Lung (tissue), 12 donors: ENCODE data around the gene PHACTR1. TPM values are rescaled to one million over a fixed set of nuclear protein-coding genes. Genes with fewer than 3 reads are reported as not detected.

Experiments used
- ATAC-seq: fragments of 200-7000 bp; cut with Tn5 transposase; one replicate; pipeline ENCODE4 v1.9.1; 2020; ENCODE audit warnings: moderate number of reproducible peaks; ENCODE audit not compliant: insufficient read depth, low FRiP score
- DNase-seq, 3 donors: peaks; one replicate each; pipeline ENCODE4 v3.0.0-alpha.2; 2013 to 2017
- H3K27ac ChIP-seq, 2 donors: one replicate each; pipeline ENCODE4 v1.5.1; 2013; ENCODE audit warnings: mild to moderate bottlenecking in 2 of 2, moderate library complexity in 2 of 2, control low read depth in 1 of 2, inconsistent platforms in 1 of 2, low read depth in 1 of 2, low read length in 1 of 2
- H3K27me3 ChIP-seq, 3 donors: one replicate each; pipeline ENCODE4 v1.5.1; 2013; ENCODE audit warnings: low read length in 2 of 3; ENCODE audit not compliant: control insufficient read depth in 3 of 3, insufficient read depth in 3 of 3
- H3K36me3 ChIP-seq, 4 donors: one replicate each; pipeline ENCODE4 v1.5.1; 2013; ENCODE audit warnings: low read length in 4 of 4, mild to moderate bottlenecking in 1 of 4, moderate library complexity in 1 of 4; ENCODE audit not compliant: control insufficient read depth in 4 of 4, insufficient read depth in 4 of 4
- H3K4me1 ChIP-seq, 5 donors: one replicate each; pipeline ENCODE4 v1.5.1; 2013; ENCODE audit warnings: low read length in 5 of 5, mild to moderate bottlenecking in 2 of 5, moderate library complexity in 1 of 5; ENCODE audit not compliant: control insufficient read depth in 5 of 5, insufficient read depth in 5 of 5
- H3K4me3 ChIP-seq: one replicate; pipeline ENCODE4 v1.5.1; 2013; ENCODE audit warnings: mild to moderate bottlenecking, control low read depth, moderate library complexity
- H3K9ac ChIP-seq, 2 donors: one replicate each; pipeline ENCODE4 v1.5.1; 2013; ENCODE audit warnings: low read length in 2 of 2, control low read depth in 1 of 2; ENCODE audit not compliant: insufficient read depth in 1 of 2
- H3K9me3 ChIP-seq, 4 donors: one replicate each; pipeline ENCODE4 v1.5.1; 2013; ENCODE audit warnings: low read length in 3 of 4, mild to moderate bottlenecking in 1 of 4, moderate library complexity in 1 of 4; ENCODE audit not compliant: control insufficient read depth in 4 of 4, insufficient read depth in 3 of 4
- WGBS, 2 donors: extraction: QIAGEN DNeasy Blood & Tissue Kit; methylation state at CpG; one replicate each; pipeline ENCODE4 v1.1.7; 2013; 5-methylcytosine and 5-hydroxymethylcytosine counted together
- polyA plus RNA-seq, 2 donors: library from polyadenylated mRNA; stranded (reverse); fragments of 200-250 nt; gene quantifications; one replicate each; pipeline ENCODE4 v1.2.1, GENCODE V29; 2013
- total RNA-seq, 2 donors: library from RNA; depleted of rRNA in 1 of 2; stranded (reverse); fragments of >200 nt in 1 of 2; gene quantifications; one replicate each; pipeline ENCODE4 v1.2.1, GENCODE V29; 2014 to 2021
- TF ChIP-seq, protein P1 (sequence below): IDR thresholded peaks from 2 replicates; pipeline ENCODE4 v1.5.1; 2012; ENCODE audit warnings: mild to moderate bottlenecking; ENCODE audit errors: control extremely low read depth, extremely low read depth
- donor health status: control.
- donor health status: control.
- donor health status: Bipolar disorder and iron deficiency.
- donor health status: healthy.
- donor health status: DM: yes; HTN: yes; CAD: no.

The PHACTR1 gene
- total and polyA plus RNA-seq, 4 donors: 16.3 to 58.8 (median 41.9) TPM

DNA sequence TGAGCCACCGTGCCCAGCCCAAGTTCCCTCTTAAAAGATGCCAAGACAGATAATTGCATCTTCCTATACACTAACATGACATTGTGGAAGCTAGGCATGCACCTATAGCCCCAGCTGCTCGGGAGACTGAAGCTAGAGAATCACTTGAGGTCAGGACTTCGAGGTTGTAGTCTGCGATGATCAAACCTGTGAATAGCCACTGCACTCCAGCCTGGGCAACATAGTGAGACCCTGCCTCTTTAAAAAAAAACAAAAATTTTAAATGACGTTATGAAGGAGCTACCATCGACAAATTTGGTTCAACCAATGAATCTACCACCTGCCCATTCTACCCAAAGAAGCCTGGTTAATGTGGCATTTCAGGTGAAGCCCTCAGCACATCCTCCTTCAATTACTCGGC is 531.1 kb downstream of the PHACTR1 start:
- H3K4me1 ChIP-seq: no peaks in the 10 kb centered on the region
- no peak overlapping the region for H3K27ac ChIP-seq
- whole genome bisulfite sequencing, 2 donors: 90 to 97% methylated on average over 7 of the region's 7 CpGs
- H3K27me3 ChIP-seq: no peaks in the 10 kb centered on the region
- H3K4me3 ChIP-seq: no peak overlapping the region
- H3K36me3 ChIP-seq: peaks cover 0 to 4% (median 0%) of the 10 kb centered on the region in 4 donors
- H3K9ac ChIP-seq: no peak overlapping the region
- ATAC-seq: no peak
- DNase-seq: no peak
- peaks cover 0 to 2% (median 0%) of the 10 kb centered on the region in 4 donors for H3K9me3 ChIP-seq
- TF ChIP-seq, protein P1, sequence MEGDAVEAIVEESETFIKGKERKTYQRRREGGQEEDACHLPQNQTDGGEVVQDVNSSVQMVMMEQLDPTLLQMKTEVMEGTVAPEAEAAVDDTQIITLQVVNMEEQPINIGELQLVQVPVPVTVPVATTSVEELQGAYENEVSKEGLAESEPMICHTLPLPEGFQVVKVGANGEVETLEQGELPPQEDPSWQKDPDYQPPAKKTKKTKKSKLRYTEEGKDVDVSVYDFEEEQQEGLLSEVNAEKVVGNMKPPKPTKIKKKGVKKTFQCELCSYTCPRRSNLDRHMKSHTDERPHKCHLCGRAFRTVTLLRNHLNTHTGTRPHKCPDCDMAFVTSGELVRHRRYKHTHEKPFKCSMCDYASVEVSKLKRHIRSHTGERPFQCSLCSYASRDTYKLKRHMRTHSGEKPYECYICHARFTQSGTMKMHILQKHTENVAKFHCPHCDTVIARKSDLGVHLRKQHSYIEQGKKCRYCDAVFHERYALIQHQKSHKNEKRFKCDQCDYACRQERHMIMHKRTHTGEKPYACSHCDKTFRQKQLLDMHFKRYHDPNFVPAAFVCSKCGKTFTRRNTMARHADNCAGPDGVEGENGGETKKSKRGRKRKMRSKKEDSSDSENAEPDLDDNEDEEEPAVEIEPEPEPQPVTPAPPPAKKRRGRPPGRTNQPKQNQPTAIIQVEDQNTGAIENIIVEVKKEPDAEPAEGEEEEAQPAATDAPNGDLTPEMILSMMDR: no peak

DNA sequence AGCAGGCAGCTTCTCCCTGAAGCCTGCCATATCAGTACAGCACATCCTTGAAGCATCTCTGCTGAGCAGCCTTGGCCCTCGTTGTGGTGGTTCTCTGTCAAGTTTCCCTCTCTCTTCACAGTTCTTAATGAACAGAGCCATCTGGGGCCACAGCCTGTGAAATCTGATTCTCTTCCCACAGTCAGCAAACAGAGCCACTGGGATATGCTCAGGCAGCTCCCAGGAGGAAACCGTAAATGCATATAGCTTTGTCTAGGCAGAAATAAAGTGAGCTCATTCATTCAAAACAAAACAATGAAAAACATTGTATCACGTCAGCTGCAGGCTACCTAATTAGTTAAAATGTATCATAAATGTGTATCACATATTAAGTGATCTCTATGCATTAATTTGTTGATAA is 531.5 kb downstream of the PHACTR1 start:
- no peak overlapping the region for H3K9ac ChIP-seq
- H3K27ac ChIP-seq: no peak overlapping the region
- no peak overlapping the region for H3K4me3 ChIP-seq
- 78 to 91% methylated on average over 3 of the region's 3 CpGs for WGBS, 2 donors
- ATAC-seq (no peak), DNase-seq (peak in 1 of 3 donors; percentile 16)
- TF ChIP-seq, protein P1: no peak
- peaks cover 0 to 2% (median 0%) of the 10 kb centered on the region in 4 donors for H3K9me3 ChIP-seq
- no peaks in the 10 kb centered on the region for H3K4me1 ChIP-seq
- H3K36me3 ChIP-seq: peaks cover 0 to 4% (median 0%) of the 10 kb centered on the region in 4 donors
- no peaks in the 10 kb centered on the region for H3K27me3 ChIP-seq

DNA sequence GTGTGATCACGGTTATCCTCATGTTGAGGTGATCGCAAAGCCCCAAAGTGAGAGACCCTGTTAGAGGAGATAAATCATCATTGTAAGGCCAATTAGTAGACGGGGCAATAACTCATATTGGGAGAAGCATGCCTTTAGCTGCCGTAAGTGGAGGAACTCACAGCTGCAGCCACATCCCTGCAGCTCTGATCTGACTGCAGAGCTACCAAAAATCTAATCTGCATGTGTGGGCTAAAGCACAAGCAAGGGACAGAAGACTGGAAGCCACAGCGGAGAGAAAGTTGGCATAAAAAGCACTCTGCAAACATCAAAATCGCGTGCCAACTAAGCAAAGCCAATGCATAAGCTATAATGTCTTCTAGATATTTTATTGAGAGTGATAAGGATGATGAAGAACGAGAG is 532.0 kb downstream of the PHACTR1 start:
- Histone ChIP-seq H3K36me3 (peaks cover 0 to 4% (median 0%) of the 10 kb centered on the region in 4 donors), H3K27me3 (no peaks in the 10 kb centered on the region), H3K9ac (no peak overlapping the region), H3K4me1 (peaks cover 0 to 1% (median 0%) of the 10 kb centered on the region in 5 donors), H3K9me3 (peaks cover 0 to 2% (median 0%) of the 10 kb centered on the region in 4 donors), H3K27ac (no peak overlapping the region), H3K4me3 (no peak overlapping the region)
- TF ChIP-seq, protein P1: no peak
- 93 to 97% methylated on average over 8 of the region's 8 CpGs for WGBS, 2 donors
- ATAC-seq (no peak), DNase-seq (no peak)

DNA sequence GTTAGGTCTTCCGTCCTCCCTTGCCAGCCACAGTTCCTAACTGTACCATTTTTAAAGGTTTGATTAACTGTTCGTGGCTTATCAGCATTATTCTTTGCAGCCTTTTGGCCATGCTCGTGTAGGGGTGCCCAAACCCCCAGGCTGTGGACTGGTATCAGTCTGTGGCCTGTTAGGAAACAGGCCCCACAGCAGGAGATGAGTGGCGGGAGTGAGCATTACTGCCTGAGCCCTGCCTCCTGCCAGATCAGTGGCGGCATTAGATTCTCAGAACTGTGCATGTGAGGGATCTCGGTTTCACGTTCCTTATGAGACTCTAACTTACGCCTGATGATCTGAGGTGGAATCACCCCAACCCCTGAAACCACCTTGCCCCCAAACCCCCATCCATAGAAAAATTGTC is 532.4 kb downstream of the PHACTR1 start:
- Histone ChIP-seq H3K27ac (no peak overlapping the region), H3K36me3 (peaks cover 0 to 4% (median 0%) of the 10 kb centered on the region in 4 donors), H3K9me3 (peaks cover 0 to 2% (median 0%) of the 10 kb centered on the region in 4 donors), H3K4me3 (no peak overlapping the region), H3K4me1 (peaks cover 0 to 4% (median 0%) of the 10 kb centered on the region in 5 donors), H3K9ac (no peak overlapping the region), H3K27me3 (no peaks in the 10 kb centered on the region)
- TF ChIP-seq, protein P1: no peak
- 92 to 94% methylated on average over 8 of the region's 8 CpGs for WGBS, 2 donors
- no peak for ATAC-seq
- no peak for DNase-seq
